K562 (cell line): Measurements from ENCODE around the gene HOMEZ.

Source experiments
- CEBPB ChIP-seq: fragments of 450-650 bp; IDR thresholded peaks from 2 replicates; pipeline ENCODE4 v1.6.1; 2016; ENCODE audit warnings: missing genetic modification characterization, missing compliant biosample characterization
- CHD2 ChIP-seq: IDR thresholded peaks from 2 replicates; pipeline ENCODE4 v1.6.1; 2011; ENCODE audit warnings: low read depth, low read length
- ELF4 ChIP-seq: fragments of 450-650 bp; formaldehyde crosslinking; IDR thresholded peaks from 2 replicates; pipeline ENCODE4 v1.4.0; 2022; ENCODE audit warnings: missing genetic modification characterization
- EP300 ChIP-seq: IDR thresholded peaks from 2 replicates; pipeline ENCODE4 v1.6.1; 2012; ENCODE audit warnings: low read length, improper control_type of control experiment
- FIP1L1 ChIP-seq: fragments of 200-400 bp; formaldehyde crosslinking; IDR thresholded peaks from 2 replicates; pipeline ENCODE4 v1.6.1; 2018; ENCODE audit warnings: mild to moderate bottlenecking, low read depth, low read length; ENCODE audit not compliant: poor library complexity, severe bottlenecking
- GABPA ChIP-seq: fragments of 200-800 bp; sonication (Bioruptor generic); conservative IDR thresholded peaks from 2 replicates; pipeline ENCODE4 v1.6.1; 2016; ENCODE audit warnings: low read depth, missing genetic modification characterization, missing compliant biosample characterization
- JUND ChIP-seq, 2 experiments: IDR thresholded peaks; 2 replicates in 1 of 2; 3 replicates in 1 of 2; pipeline ENCODE4 v1.6.1; 2011; ENCODE audit warnings: borderline replicate concordance in 2 of 2, low read depth in 2 of 2, low read length in 2 of 2, improper control_type of control experiment in 1 of 2, missing biosample characterization in 1 of 2, missing genetic modification characterization in 1 of 2, missing genetic modification reagents in 1 of 2
- SETDB1 ChIP-seq: IDR thresholded peaks from one replicate; pipeline ENCODE4 v1.6.1; 2012; ENCODE audit warnings: low read length, control low read depth, inconsistent platforms
- SP2 ChIP-seq: IDR thresholded peaks from 2 replicates; pipeline ENCODE4 v1.6.1; 2011; ENCODE audit warnings: mild to moderate bottlenecking, low read depth, low read length, moderate library complexity; ENCODE audit not compliant: poor library complexity, severe bottlenecking; ENCODE audit errors: extremely low read depth
- TBP ChIP-seq: optimal IDR thresholded peaks from 2 replicates; pipeline ENCODE3; 2011; ENCODE audit warnings: low read depth, low read length, improper control_type of control experiment
- ZNF165 ChIP-seq: fragments of 250-450 bp; sonication (Bioruptor Pico); IDR thresholded peaks from 2 replicates; pipeline ENCODE4 v1.4.0; 2020; ENCODE audit warnings: borderline replicate concordance

- TF ChIP-seq EP300 (no peak), CHD2 (no peak), ELF4 (CRISPR knock-in tag) (no peak), SETDB1 (no peak), CEBPB (no peak), GABPA (no peak), SP2 (no peak), JUND (IDR thresholded peaks at IDR 0.05; ENCODE audit: borderline replicate concordance, low read depth, low read length) (no peak), JUND (tag; IDR thresholded peaks at IDR 0.05; ENCODE audit: borderline replicate concordance, low read depth, low read length) (no peak), TBP (no peak), FIP1L1 (no peak), ZNF165 (CRISPR knock-in tag) (no peak)
These were observed 37.3 kb downstream of the HOMEZ start for GRCh38 chr14:23248601-23249000.
